A549 (cell line): ENCODE data around the gene ANKFN1.

Experiments used
- CTCF ChIP-seq: fragments of >200 bp; sonication (Bioruptor Twin); formaldehyde crosslinking; IDR thresholded peaks from 3 replicates; pipeline ENCODE4 v1.5.1; 2016
- JUN ChIP-seq, 2 experiments: fragments of >200 bp; sonication (Bioruptor Twin); formaldehyde crosslinking; IDR thresholded peaks; 2 replicates in 1 of 2; 3 replicates in 1 of 2; pipeline ENCODE4 v1.6.1; 2016 to 2017
- MAX ChIP-seq: IDR thresholded peaks from 2 replicates; pipeline ENCODE4 v1.6.1; 2012
- NFE2L2 ChIP-seq: fragments of 150-350 bp; conservative IDR thresholded peaks from 2 replicates; pipeline ENCODE4 v1.6.1; 2014; ENCODE audit warnings: low read length
- NPAS2 ChIP-seq: fragments of 250-450 bp; sonication (Bioruptor Pico); IDR thresholded peaks from 2 replicates; pipeline ENCODE4 v1.8.0; 2022; ENCODE audit warnings: mild to moderate bottlenecking, moderate library complexity, borderline replicate concordance
- NR3C1 ChIP-seq: fragments of >200 bp; sonication (Bioruptor Twin); formaldehyde crosslinking; IDR thresholded peaks from 3 replicates; pipeline ENCODE4 v1.6.1; 2017
- REST ChIP-seq: fragments of 200-600 bp; sonication (generic); IDR thresholded peaks from 2 replicates; pipeline ENCODE4 v1.6.1; 2016; ENCODE audit warnings: antibody characterized with exemption, mild to moderate bottlenecking, moderate library complexity
- RFX5 ChIP-seq: fragments of 450-650 bp; IDR thresholded peaks from 2 replicates; pipeline ENCODE4 v1.7.1; 2014; ENCODE audit warnings: antibody characterized with exemption, mild to moderate bottlenecking, moderate library complexity
- RNF2 ChIP-seq: fragments of 200-600 bp; sonication (generic); IDR thresholded peaks from 2 replicates; pipeline ENCODE4 v1.6.1; 2016; ENCODE audit warnings: low read depth, mild to moderate bottlenecking, antibody characterized with exemption, moderate library complexity, borderline replicate concordance
- USF2 ChIP-seq: fragments of 450-650 bp; IDR thresholded peaks from 2 replicates; pipeline ENCODE4 v1.6.1; 2014; ENCODE audit warnings: antibody characterized with exemption

- TF ChIP-seq RNF2 (no peak), CTCF (no peak), NPAS2 (CRISPR knock-in tag) (no peak), MAX (no peak), REST (no peak), USF2 (no peak), JUN (IDR thresholded peaks at IDR 0.05) (no peak), RFX5 (no peak), NFE2L2 (no peak), NR3C1 (no peak)
Measured at GRCh38 chr17:56545930-56546329, 392.7 kb downstream of the ANKFN1 start.
